Measurements from ENCODE around the gene PDLIM5.

GRCh38 chr4:94626942-94627341, 175.2 kb downstream of the PDLIM5 start:
- TF ChIP-seq ZFP3 (CRISPR knock-in tag; IDR thresholded peaks at IDR 0.05) (no peak), ZC3H10 (CRISPR knock-in tag; IDR thresholded peaks at IDR 0.05) (no peak), ZFP30 (CRISPR knock-in tag; IDR thresholded peaks at IDR 0.05) (no peak), ZNF70 (CRISPR knock-in tag; IDR thresholded peaks at IDR 0.05) (no peak), ARNTL (CRISPR knock-in tag; IDR thresholded peaks at IDR 0.05; ENCODE audit: borderline replicate concordance, low read depth) (no peak), ISL1 (CRISPR knock-in tag; IDR thresholded peaks at IDR 0.05) (no peak), OSR1 (CRISPR knock-in tag; IDR thresholded peaks at IDR 0.05) (no peak), CSRNP3 (CRISPR knock-in tag; IDR thresholded peaks at IDR 0.05) (no peak), PATZ1 (CRISPR knock-in tag; IDR thresholded peaks at IDR 0.05; ENCODE audit: borderline replicate concordance) (no peak), POU6F1 (CRISPR knock-in tag; IDR thresholded peaks at IDR 0.05; ENCODE audit: borderline replicate concordance, low read depth) (no peak)

Data from SK-N-SH treated with all-trans-retinoic acid at 6 μM for 48 hours (cell line).